HG03469 (cell line): ENCODE results near the gene CCDC184.
"Not testable (repeated sequence)": the region's sequence is repeated elsewhere in the genome, so short reads cannot be mapped to it uniquely, and the experiment has no call there.

Source experiments
- ATAC-seq: cut with Tn5 transposase; IDR thresholded peaks from one replicate; pipeline ENCODE4 v1.9.1; 2021; ENCODE audit warnings: mild to moderate bottlenecking, moderate library complexity, moderate number of reproducible peaks; ENCODE audit not compliant: unreplicated experiment

Gene CCDC184

GRCh38 chr12:48183091-48183875, at the start of gene CCDC184:
Gene CCDC184 (plus strand): TSS chr12:48183644. CDS start chr12:48184123, 479 bp downstream.
- peak; percentile 52 for ATAC-seq

GRCh38 chr12:48135027-48135426, 48.4 kb upstream of the CCDC184 start:
- ATAC-seq: no peak

GRCh38 chr12:48142818-48143674, 40.4 kb upstream of the CCDC184 start:
- no peak for ATAC-seq

DNA sequence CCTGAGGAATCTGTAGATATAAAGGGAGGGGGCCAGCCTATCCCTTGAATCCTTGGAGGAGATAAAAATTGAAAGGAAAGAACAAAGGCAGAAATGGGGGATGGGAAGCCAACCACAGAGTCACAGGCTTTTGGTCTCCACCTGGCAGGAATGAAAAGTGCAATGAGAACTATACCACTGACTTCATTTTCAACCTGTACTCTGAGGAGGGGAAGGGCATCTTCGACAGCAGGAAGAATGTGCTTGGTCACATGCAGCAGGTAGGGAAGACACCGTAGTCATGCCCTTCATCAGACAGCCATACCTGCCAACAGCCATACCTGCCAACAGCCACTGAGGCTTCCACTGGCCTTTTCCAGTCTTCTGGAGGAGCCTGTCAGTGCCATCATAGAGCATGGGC, 39.5 kb upstream of the CCDC184 start:
- ATAC-seq: no peak

- ATAC-seq: no peak
Measured at GRCh38 chr12:48145981-48146380, 37.5 kb upstream of the CCDC184 start.

DNA sequence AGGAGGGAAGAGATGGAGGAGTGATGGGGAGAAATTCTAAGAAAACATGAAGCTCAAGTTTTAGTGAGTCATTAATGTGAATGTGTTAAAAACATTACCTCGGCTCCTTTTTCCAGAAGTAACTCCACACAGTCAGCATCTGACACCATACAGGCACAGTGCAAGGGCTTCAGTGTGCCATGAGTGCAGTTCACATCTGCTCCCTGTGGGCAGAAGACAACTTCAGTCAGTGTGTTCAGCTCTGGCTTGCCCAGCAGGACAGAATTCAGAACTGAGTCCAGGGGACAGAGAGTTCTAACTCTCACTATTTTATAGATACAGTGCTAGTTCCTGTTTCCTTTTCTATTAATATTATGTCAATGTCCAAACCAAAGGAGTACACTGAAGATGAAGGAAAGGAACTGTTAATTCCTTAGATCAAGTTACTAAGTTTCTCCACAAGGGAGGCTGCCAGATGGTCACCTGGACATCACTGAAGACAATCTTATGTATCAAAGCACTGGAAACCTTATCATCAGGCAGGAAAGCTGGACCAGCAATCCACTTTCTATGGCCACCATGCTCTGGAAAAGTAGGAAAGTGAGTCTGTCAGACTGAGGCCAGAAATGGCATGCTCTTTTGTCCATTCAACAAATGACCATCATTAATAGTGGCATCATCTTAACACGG, 32.2 kb upstream of the CCDC184 start:
- ATAC-seq: no peak

- ATAC-seq: not testable (repeated sequence)
Measured at GRCh38 chr12:48155786-48156185, 27.7 kb upstream of the CCDC184 start.

DNA sequence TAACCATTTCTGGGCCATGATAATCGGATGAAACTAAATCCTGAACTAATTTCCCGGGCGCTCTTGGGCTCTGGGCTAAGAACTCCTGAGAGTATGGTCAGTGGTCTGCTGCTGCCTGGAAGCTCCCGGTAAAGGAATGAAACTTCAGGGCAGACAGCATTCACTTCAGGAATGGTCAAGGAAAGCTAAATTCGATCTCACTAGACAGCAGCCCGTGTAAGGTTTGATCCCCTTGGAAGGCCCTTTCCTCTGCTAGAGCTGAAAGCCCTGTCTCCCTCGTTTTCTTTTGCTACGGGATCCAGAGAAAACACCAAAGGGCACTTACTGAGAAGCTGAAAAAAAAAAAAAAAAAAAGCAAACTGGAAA, 26.8 kb upstream of the CCDC184 start:
- ATAC-seq: no peak

GRCh38 chr12:48157018-48157888, 26.2 kb upstream of the CCDC184 start, which contains the start of gene ASB8:
Gene ASB8 (minus strand): TSS chr12:48157515. CDS start chr12:48153496, 4,019 bp downstream.
- ATAC-seq: peak; percentile 82

DNA sequence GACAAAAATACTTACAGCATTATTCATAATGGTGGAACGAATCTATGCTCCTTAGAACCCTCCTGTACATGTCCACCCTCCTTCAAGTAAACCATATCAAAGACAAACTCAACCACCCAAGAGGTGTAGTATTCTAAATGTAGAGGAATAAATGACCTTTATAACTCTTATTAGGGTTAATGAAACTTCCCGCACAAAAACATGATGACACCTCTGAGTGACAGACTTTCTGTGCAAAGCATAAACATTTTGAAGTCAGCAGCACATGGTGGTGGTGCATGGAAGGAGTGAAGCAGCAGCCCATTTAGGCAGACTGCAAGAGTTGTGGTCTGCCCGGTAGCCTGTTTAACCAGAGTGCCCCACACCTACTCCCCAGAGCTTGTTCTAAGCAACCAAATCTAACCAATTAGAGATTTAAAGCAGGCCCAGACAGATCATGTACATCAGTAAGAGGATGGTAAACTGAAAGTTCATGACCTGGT, 25.5 kb upstream of the CCDC184 start:
- ATAC-seq: no peak

DNA sequence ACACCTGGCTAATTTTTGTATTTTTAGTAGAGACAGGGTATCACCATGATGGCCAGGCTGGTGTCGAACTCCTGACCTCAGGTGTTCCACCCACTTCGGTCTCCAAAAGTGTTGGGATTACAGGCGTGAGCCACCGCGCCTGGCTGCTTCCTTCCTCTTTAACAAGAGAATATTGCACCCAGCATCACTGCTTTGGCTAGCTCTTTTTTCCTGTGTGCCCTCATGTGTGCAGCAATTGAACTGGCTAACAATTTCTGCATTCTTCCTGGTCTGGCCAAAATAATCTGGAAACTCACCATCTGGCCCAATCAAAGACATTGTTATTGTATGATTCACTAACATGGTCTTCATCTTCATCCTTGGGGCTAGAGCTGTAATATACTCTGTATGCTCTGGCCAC, 23.4 kb upstream of the CCDC184 start:
- ATAC-seq: no peak

GRCh38 chr12:48160807-48161206, 22.6 kb upstream of the CCDC184 start:
- no peak for ATAC-seq

- ATAC-seq: no peak
Measured at GRCh38 chr12:48163150-48163747, 20.2 kb upstream of the CCDC184 start.

GRCh38 chr12:48164451-48164850, 19.0 kb upstream of the CCDC184 start:
- no peak for ATAC-seq

GRCh38 chr12:48165089-48165981, 18.1 kb upstream of the CCDC184 start:
- ATAC-seq: no peak

DNA sequence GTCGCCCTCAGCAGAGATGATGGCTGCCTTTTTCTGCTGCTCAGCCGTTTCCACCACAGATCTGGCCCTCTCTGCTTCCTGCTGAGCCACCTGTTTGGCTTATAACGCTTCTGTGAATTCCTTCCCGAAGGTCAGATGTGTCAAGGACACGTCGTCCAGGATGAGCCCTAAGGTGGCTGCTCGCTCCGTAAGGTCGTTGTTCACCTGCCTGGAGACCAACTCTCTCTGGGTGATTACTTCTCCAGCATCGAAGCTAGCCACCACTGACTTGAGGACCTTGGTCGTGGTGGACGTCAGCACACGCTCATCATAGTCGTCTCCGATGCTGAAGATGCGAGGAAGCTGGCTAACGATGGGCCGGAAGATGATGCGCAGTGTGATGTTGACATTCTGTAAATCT, 14.4 kb upstream of the CCDC184 start:
- no peak for ATAC-seq

DNA sequence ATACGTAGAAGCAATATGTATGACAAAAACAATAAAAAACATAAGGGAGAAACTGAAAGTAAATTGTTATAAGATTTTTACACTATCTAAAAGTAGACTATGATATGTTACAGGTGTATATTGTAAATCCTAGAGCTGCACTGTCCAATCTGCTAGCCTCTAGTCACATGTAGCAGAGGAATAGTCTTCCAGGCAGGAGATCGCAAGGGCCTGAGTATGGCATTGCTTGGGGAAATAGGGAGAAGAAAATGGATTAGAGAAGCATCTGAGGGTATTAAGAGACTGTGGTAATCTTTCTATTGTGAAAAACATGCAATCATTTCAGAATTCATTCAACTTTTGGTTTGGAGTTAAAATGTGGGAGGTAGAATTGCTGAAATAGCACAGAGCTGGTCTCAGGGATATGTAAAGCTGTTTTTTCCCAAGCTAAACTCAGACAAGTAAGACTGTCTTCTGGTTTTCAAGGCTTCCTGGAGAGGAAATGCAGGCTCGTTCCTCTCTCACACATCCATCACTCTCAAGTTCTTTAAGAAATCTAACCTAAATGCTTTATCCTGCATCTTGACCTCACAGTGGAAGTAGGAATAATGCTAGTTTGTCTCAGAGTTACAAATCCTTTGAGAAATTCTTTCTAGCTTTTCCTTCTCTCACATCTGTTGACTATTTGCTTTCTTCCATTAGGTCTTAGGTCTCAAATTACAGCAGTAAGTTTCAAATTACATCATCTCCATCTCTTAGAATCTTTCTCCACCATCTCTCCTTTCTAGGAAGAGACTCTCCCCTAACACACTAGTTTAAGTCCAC, 7.6 kb upstream of the CCDC184 start:
- ATAC-seq: no peak

GRCh38 chr12:48176417-48176751, 7.1 kb upstream of the CCDC184 start:
- no peak for ATAC-seq
